ENCODE data around the gene PLK3. TPM values are rescaled to one million over a fixed set of nuclear protein-coding genes. Genes with fewer than 3 reads are reported as not detected.

PLK3 gene
- total and polyA plus RNA-seq, 2 experiments from 2014 or later: 28.5 to 29.8 TPM

DNA sequence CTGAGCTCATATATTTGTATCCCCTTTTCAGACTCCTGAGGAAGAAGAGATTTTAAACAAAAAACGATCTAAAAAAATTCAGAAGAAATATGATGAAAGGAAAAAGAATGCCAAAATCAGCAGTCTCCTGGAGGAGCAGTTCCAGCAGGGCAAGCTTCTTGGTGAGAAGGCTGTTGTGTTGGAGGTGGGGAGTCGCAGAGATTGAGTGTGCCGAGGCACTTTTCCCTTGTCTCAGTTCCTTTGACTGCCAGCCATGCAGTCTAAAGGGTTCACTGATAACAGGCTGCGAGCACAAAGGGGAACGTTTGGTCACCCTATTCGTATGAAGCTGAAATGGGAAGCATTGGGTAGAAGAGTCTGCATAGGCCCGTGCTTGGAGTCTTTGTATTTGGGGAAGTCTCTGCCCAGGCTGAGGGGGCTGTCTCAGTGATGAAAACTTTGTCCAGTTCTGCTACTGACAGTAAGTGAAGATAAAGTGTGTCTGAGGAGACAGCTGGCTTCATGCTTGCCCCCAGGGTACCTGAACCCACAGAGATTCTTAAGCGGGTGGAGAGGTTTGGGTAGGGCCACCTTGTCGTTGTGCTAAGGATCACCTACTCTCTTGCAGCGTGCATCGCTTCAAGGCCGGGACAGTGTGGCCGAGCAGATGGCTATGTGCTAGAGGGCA is 22.1 kb upstream of the PLK3 start:
- peak overlapping the region; percentile 23 for H3K4me2 ChIP-seq (ENCODE audit: unreplicated experiment)
- peaks cover 20% of the 10 kb centered on the region for H3K4me1 ChIP-seq (ENCODE audit: insufficient read depth)
- no peaks in the 10 kb centered on the region for H3K9me3 ChIP-seq (ENCODE audit: low read depth)
- no peaks in the 10 kb centered on the region for H3K27me3 ChIP-seq (replicated peaks; ENCODE audit: insufficient read depth)
- WGBS, 2 experiments (ENCODE audit: low coverage in 1 of 2, low lambda C conversion rate in 2 of 2, missing lambda C conversion rate in 2 of 2): 79 to 80% methylated on average over 13 of the region's 13 CpGs
- H3K4me3 ChIP-seq: peak overlapping the region; percentile 80; the same call in 1 of the 2 replicates
- no peaks in the 10 kb centered on the region for H3K9me2 ChIP-seq (ENCODE audit: insufficient read depth)
- peaks cover 45% of the 10 kb centered on the region for H3K36me3 ChIP-seq (ENCODE audit: low read depth)
- H3K9ac ChIP-seq: 0 out of 2 replicates have a peak overlapping the region, but pooled peaks have one; percentile 95
- no peak overlapping the region for H2AFZ ChIP-seq
- no peak for TF ChIP-seq EZH2phosphoT487 (IDR thresholded peaks at IDR 0.05; ENCODE audit: insufficient read depth, low read depth)
- no peak for TF ChIP-seq EZH2 (IDR thresholded peaks at IDR 0.05; ENCODE audit: insufficient read depth, poor library complexity, severe bottlenecking)
- in situ Hi-C loops (cut with MboI): no loop called here
- H4K20me1 ChIP-seq (ENCODE audit: insufficient read depth): peaks cover 9% of the 10 kb centered on the region; the same call in 1 of the 2 replicates
- H3F3A ChIP-seq (ENCODE audit: insufficient read depth): peaks cover 67% of the 10 kb centered on the region
- DNase-seq: no peak
- no peak overlapping the region for H3K27ac ChIP-seq
- H3K79me2 ChIP-seq (ENCODE audit: insufficient read depth): peaks cover 55% of the 10 kb centered on the region

DNA sequence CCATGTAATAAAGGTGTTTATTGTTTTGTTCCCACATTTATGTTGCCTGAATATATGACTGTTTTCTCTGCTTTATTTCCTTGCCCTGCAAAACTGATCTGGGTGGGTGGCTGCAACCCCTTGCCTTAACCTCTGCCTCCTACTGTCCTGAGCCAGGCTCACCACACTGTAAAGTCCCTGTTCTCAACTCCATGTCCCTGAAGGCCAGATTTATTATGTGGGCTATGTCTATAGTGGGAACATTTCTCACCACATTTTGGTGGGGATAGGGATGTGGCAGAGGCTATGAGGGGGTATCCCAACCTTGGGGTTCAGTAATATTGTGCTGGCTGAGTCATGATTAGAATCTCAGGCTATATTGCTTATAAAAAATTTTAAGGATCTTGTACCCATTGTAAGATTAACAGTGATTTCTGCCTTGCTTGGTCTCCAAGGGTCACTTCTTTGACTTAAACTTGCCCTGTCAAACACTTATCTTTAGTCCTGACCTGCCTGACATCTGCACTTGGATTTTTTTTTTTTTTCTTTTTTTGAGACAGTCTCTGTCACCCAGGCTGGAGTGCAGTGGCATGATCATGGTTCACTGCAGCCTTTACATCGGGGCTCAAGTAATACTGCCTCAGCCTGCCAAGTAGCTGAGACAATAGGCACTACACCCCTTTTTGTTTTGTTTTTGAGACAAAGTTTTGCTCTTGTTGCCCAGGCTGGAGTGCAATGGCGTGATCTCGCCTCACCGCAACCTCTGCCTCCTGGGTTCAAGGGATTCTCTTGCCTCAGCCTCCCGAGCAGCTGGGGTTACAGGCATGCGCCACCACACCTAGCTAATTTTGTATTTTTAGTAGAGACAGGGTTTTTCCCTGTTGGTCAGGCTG is 21.2 kb upstream of the PLK3 start:
- Histone ChIP-seq H3F3A (ENCODE audit: insufficient read depth) (peaks cover 65% of the 10 kb centered on the region), H3K4me1 (ENCODE audit: insufficient read depth) (peaks cover 20% of the 10 kb centered on the region), H3K9me3 (ENCODE audit: low read depth) (no peaks in the 10 kb centered on the region), H3K9ac (peak overlapping the region; percentile 29; the same call in 1 of the 2 replicates), H4K20me1 (ENCODE audit: insufficient read depth) (peaks cover 9% of the 10 kb centered on the region; the same call in 1 of the 2 replicates), H3K79me2 (ENCODE audit: insufficient read depth) (peaks cover 55% of the 10 kb centered on the region), H3K36me3 (ENCODE audit: low read depth) (peaks cover 45% of the 10 kb centered on the region), H3K4me2 (ENCODE audit: unreplicated experiment) (no peak overlapping the region), H3K9me2 (ENCODE audit: insufficient read depth) (no peaks in the 10 kb centered on the region), H3K27ac (no peak overlapping the region), H2AFZ (no peak overlapping the region), H3K4me3 (no peak overlapping the region), H3K27me3 (replicated peaks; ENCODE audit: insufficient read depth) (no peaks in the 10 kb centered on the region)
- WGBS, 2 experiments (ENCODE audit: low coverage in 1 of 2, low lambda C conversion rate in 2 of 2, missing lambda C conversion rate in 2 of 2): 88 to 92% methylated on average over 6 of the region's 6 CpGs
- in situ Hi-C loops (cut with MboI): no loop called here
- TF ChIP-seq EZH2 (IDR thresholded peaks at IDR 0.05; ENCODE audit: insufficient read depth, poor library complexity, severe bottlenecking) (no peak), EZH2phosphoT487 (IDR thresholded peaks at IDR 0.05; ENCODE audit: insufficient read depth, low read depth) (no peak)
- DNase-seq: no peak

GRCh38 chr1:44780583-44781121 is 19.5 kb upstream of the PLK3 start:
- WGBS, 2 experiments (ENCODE audit: low coverage in 1 of 2, low lambda C conversion rate in 2 of 2, missing lambda C conversion rate in 2 of 2): 90 to 91% methylated on average over 14 of the region's 14 CpGs
- DNase-seq: no peak
- H2AFZ ChIP-seq: no peak overlapping the region
- peaks cover 9% of the 10 kb centered on the region; the same call in 1 of the 2 replicates for H4K20me1 ChIP-seq (ENCODE audit: insufficient read depth)
- no peak overlapping the region for H3K4me3 ChIP-seq
- no peaks in the 10 kb centered on the region for H3K9me3 ChIP-seq (ENCODE audit: low read depth)
- no peak for TF ChIP-seq EZH2phosphoT487 (IDR thresholded peaks at IDR 0.05; ENCODE audit: insufficient read depth, low read depth)
- no peak for TF ChIP-seq EZH2 (IDR thresholded peaks at IDR 0.05; ENCODE audit: insufficient read depth, poor library complexity, severe bottlenecking)
- H3K9me2 ChIP-seq (ENCODE audit: insufficient read depth): no peaks in the 10 kb centered on the region
- no peak overlapping the region for H3K4me2 ChIP-seq (ENCODE audit: unreplicated experiment)
- peaks cover 40% of the 10 kb centered on the region for H3K79me2 ChIP-seq (ENCODE audit: insufficient read depth)
- H3K27ac ChIP-seq: no peak overlapping the region
- H3K27me3 ChIP-seq (replicated peaks; ENCODE audit: insufficient read depth): no peaks in the 10 kb centered on the region
- in situ Hi-C loops (cut with MboI): no loop called here
- peaks cover 45% of the 10 kb centered on the region for H3K36me3 ChIP-seq (ENCODE audit: low read depth)
- peaks cover 61% of the 10 kb centered on the region for H3F3A ChIP-seq (ENCODE audit: insufficient read depth)
- peaks cover 15% of the 10 kb centered on the region for H3K4me1 ChIP-seq (ENCODE audit: insufficient read depth)
- no peak overlapping the region for H3K9ac ChIP-seq

DNA sequence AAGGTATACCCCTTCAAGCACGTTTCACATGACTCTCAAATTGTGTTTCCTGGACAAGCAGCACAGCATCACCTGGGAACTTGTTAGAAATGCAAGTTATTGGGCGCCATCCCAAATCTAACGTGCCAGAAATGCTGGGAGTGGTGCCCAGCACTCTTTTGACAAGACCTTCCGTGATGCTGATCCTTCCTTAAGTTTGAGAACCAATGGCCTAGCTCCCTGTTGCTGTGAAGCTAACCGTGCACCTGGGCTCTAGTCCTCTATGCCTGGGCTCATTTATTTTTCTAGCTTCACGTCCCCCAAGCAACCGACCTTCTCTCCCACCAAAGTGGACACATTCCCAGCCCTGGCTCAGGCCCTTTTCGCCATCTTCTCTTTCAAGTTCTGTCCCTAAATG is 16.5 kb upstream of the PLK3 start:
- H3K4me3 ChIP-seq: peak overlapping the region; percentile 59
- H4K20me1 ChIP-seq (ENCODE audit: insufficient read depth): no peaks in the 10 kb centered on the region
- H3K79me2 ChIP-seq (ENCODE audit: insufficient read depth): peaks cover 9% of the 10 kb centered on the region
- DNase-seq: peak; percentile 18
- peaks cover 24% of the 10 kb centered on the region for H3K36me3 ChIP-seq (ENCODE audit: low read depth)
- peak overlapping the region; percentile 67 for H2AFZ ChIP-seq
- H3K4me1 ChIP-seq (ENCODE audit: insufficient read depth): no peaks in the 10 kb centered on the region
- peak overlapping the region; percentile 60 for H3K9ac ChIP-seq
- H3F3A ChIP-seq (ENCODE audit: insufficient read depth): peaks cover 41% of the 10 kb centered on the region
- WGBS, 2 experiments (ENCODE audit: low coverage in 1 of 2, low lambda C conversion rate in 2 of 2, missing lambda C conversion rate in 2 of 2): 63 to 64% methylated on average over 8 of the region's 8 CpGs
- peak overlapping the region; percentile 58 for H3K4me2 ChIP-seq (ENCODE audit: unreplicated experiment)
- TF ChIP-seq EZH2 (IDR thresholded peaks at IDR 0.05; ENCODE audit: insufficient read depth, poor library complexity, severe bottlenecking) (no peak), EZH2phosphoT487 (IDR thresholded peaks at IDR 0.05; ENCODE audit: insufficient read depth, low read depth) (no peak)
- no peaks in the 10 kb centered on the region for H3K27me3 ChIP-seq (replicated peaks; ENCODE audit: insufficient read depth)
- H3K9me3 ChIP-seq (ENCODE audit: low read depth): no peaks in the 10 kb centered on the region
- no peaks in the 10 kb centered on the region for H3K9me2 ChIP-seq (ENCODE audit: insufficient read depth)
- in situ Hi-C loops (cut with MboI): no loop called here
- H3K27ac ChIP-seq: no peak overlapping the region
